IgD-negative memory B cell (primary cell): Measurements from ENCODE around the gene SLC25A27. TPM values are rescaled to one million over a fixed set of nuclear protein-coding genes. Genes with fewer than 3 reads are reported as not detected.

Experiments
- H3K27ac Mint-ChIP-seq, 3 donors: one replicate each; pipeline ENCODE4 v1.8.0; 2020 to 2022; ENCODE audit warnings: mild to moderate bottlenecking in 3 of 3, mixed read lengths in 3 of 3, moderate library complexity in 1 of 3
- H3K27me3 Mint-ChIP-seq: one replicate; pipeline ENCODE4 v1.8.0; 2021; ENCODE audit warnings: mixed read lengths
- H3K36me3 Mint-ChIP-seq: one replicate; pipeline ENCODE4 v1.8.0; 2020; ENCODE audit warnings: mild to moderate bottlenecking, mixed read lengths
- H3K4me1 Mint-ChIP-seq, 3 donors: one replicate each; pipeline ENCODE4 v1.8.0; 2020 to 2022; ENCODE audit warnings: mixed read lengths in 3 of 3, mild to moderate bottlenecking in 1 of 3
- H3K4me3 Mint-ChIP-seq, 4 donors: one replicate each; pipeline ENCODE4 v1.8.0; 2020 to 2022; ENCODE audit warnings: mild to moderate bottlenecking in 4 of 4, mixed read lengths in 4 of 4, moderate library complexity in 3 of 4
- H3K9me3 Mint-ChIP-seq, 3 donors: one replicate each; pipeline ENCODE4 v1.8.0; 2020 to 2021; ENCODE audit warnings: mixed read lengths in 3 of 3, mild to moderate bottlenecking in 1 of 3
- polyA plus RNA-seq: library from polyadenylated mRNA; unstranded; fragments of 300-500 nt; fragmentation: Illumina TruSeq; gene quantifications from one replicate; pipeline ENCODE4 v1.2.3, GENCODE V29; 2021

SLC25A27 gene
- polyA plus RNA-seq, 1 donor from 2014 or later = not detected

DNA sequence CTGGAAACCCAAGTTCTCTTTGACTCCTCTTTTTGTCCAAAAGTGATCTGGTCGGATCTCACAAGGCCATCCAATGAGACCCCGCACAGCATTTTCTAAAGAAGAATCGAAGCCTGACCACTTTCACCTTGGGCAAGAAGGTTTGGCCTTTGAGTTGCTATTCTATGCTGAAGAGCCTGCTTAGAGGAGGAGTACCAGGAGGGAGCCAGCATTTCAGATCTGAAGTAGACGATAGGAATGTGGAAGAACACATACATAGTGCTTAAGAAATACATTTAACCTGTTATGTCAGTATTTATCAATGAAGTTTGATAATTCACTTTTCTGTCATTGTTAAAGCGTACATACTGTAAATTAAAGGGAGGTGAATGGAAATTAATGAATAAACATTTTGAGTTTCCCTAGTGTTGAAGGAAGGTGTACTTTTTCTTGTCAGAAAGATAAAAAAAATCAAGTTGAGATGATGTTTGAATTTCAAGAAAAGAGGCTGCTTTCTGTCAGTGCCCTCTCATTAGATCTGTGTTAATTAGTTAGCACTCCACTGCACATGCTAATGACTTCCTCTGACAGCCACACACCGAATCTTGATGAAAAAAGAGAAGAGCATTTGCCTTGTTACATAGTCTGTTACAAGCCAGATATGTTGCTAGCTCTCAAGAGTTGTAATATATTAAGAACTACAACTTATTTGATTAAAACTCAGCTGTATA lies 24.0 kb downstream of the SLC25A27 start:
- H3K27ac Mint-ChIP-seq = no peak overlapping the region
- no peaks in the 10 kb centered on the region for H3K36me3 Mint-ChIP-seq
- H3K9me3 Mint-ChIP-seq = peaks cover 0 to 2% (median 0%) of the 10 kb centered on the region in 3 donors
- H3K4me3 Mint-ChIP-seq = no peak overlapping the region
- H3K4me1 Mint-ChIP-seq = peaks cover 0 to 5% (median 3%) of the 10 kb centered on the region in 3 donors
- H3K27me3 Mint-ChIP-seq = peaks cover 1% of the 10 kb centered on the region

- H3K4me1 Mint-ChIP-seq = peaks cover 0 to 5% (median 3%) of the 10 kb centered on the region in 3 donors
- H3K9me3 Mint-ChIP-seq = peaks cover 0 to 7% (median 0%) of the 10 kb centered on the region in 3 donors
- H3K4me3 Mint-ChIP-seq = no peak overlapping the region
- H3K27me3 Mint-ChIP-seq = peaks cover 1% of the 10 kb centered on the region
- no peaks in the 10 kb centered on the region for H3K36me3 Mint-ChIP-seq
- no peak overlapping the region for H3K27ac Mint-ChIP-seq
Observed at GRCh38 chr6:46677314-46677654, 24.5 kb downstream of the SLC25A27 start.

GRCh38 chr6:46684771-46685170 lies 32.0 kb downstream of the SLC25A27 start:
- no peak overlapping the region for H3K27ac Mint-ChIP-seq
- H3K36me3 Mint-ChIP-seq = no peaks in the 10 kb centered on the region
- H3K4me1 Mint-ChIP-seq = no peaks in the 10 kb centered on the region
- H3K27me3 Mint-ChIP-seq = no peaks in the 10 kb centered on the region
- peaks cover 0 to 9% (median 0%) of the 10 kb centered on the region in 3 donors for H3K9me3 Mint-ChIP-seq
- no peak overlapping the region for H3K4me3 Mint-ChIP-seq

GRCh38 chr6:46687619-46688097 lies 34.9 kb downstream of the SLC25A27 start, which contains the start of gene TDRD6:
TSS of gene TDRD6 (plus strand) at chr6:46687885. CDS start at chr6:46688129, 244 bp downstream.
- Mint-ChIP-seq H3K4me3 (no peak within 1 kb of the TSS), H3K27me3 (no peaks in the 10 kb centered on the region), H3K27ac (no peak within 1 kb of the TSS), H3K4me1 (no peaks in the 10 kb centered on the region), H3K9me3 (peaks cover 0 to 2% (median 0%) of the 10 kb centered on the region in 3 donors), H3K36me3 (no peaks in the 10 kb centered on the region)

DNA sequence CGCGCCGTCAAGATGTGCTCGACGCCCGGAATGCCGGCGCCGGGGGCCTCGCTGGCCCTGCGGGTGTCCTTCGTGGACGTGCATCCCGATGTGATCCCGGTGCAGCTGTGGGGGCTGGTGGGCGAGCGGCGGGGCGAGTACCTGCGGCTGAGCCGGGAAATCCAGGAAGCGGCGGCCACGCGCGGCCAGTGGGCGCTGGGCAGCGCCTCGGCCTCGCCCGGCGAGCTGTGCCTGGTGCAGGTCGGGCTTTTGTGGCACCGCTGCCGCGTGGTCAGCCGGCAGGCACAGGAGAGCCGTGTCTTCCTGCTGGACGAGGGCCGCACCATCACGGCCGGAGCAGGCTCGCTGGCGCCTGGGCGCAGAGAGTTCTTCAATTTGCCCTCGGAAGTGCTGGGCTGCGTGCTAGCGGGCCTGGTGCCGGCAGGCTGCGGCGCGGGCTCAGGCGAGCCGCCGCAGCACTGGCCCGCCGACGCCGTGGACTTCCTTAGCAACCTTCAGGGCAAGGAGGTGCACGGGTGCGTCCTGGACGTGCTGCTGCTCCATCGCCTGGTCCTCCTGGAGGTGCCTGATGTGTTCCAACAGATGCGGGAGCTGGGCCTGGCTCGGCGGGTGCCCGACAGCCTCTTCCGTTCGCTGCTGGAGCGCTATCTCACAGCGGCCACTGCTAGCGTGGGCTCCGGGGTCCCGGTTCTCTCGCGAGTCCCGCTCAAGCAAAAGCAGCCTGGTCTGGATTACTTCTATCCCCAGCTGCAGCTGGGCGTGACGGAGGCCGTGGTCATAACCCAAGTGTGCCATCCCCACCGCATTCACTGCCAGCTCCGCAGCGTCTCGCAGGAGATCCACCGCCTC lies 35.6 kb downstream of the SLC25A27 start:
- Mint-ChIP-seq H3K4me3 (no peak overlapping the region), H3K36me3 (no peaks in the 10 kb centered on the region), H3K27me3 (no peaks in the 10 kb centered on the region), H3K27ac (no peak overlapping the region), H3K4me1 (no peaks in the 10 kb centered on the region), H3K9me3 (peaks cover 0 to 2% (median 0%) of the 10 kb centered on the region in 3 donors)

- no peaks in the 10 kb centered on the region for H3K27me3 Mint-ChIP-seq
- no peak overlapping the region for H3K4me3 Mint-ChIP-seq
- H3K27ac Mint-ChIP-seq = no peak overlapping the region
- peaks cover 0 to 2% (median 0%) of the 10 kb centered on the region in 3 donors for H3K9me3 Mint-ChIP-seq
- H3K36me3 Mint-ChIP-seq = no peaks in the 10 kb centered on the region
- H3K4me1 Mint-ChIP-seq = no peaks in the 10 kb centered on the region
Observed at GRCh38 chr6:46688966-46689335, 36.2 kb downstream of the SLC25A27 start.

DNA sequence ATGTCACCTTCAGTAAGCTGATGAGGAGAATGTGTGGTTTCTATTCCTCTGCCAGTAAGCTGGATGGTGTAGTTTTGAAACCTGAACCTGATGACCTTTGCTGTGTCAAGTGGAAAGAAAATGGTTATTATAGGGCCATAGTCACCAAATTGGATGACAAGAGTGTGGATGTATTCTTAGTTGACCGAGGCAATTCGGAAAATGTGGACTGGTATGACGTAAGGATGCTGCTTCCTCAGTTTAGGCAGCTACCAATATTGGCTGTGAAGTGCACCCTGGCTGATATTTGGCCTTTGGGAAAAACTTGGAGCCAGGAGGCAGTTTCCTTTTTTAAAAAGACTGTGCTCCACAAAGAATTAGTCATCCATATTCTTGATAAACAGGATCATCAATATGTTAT lies 36.9 kb downstream of the SLC25A27 start:
- Mint-ChIP-seq H3K36me3 (no peaks in the 10 kb centered on the region), H3K27ac (no peak overlapping the region), H3K27me3 (no peaks in the 10 kb centered on the region), H3K4me3 (peak overlapping the region in 1 of 4 donors; percentile 29), H3K4me1 (no peaks in the 10 kb centered on the region), H3K9me3 (peaks cover 0 to 2% (median 0%) of the 10 kb centered on the region in 3 donors)

DNA sequence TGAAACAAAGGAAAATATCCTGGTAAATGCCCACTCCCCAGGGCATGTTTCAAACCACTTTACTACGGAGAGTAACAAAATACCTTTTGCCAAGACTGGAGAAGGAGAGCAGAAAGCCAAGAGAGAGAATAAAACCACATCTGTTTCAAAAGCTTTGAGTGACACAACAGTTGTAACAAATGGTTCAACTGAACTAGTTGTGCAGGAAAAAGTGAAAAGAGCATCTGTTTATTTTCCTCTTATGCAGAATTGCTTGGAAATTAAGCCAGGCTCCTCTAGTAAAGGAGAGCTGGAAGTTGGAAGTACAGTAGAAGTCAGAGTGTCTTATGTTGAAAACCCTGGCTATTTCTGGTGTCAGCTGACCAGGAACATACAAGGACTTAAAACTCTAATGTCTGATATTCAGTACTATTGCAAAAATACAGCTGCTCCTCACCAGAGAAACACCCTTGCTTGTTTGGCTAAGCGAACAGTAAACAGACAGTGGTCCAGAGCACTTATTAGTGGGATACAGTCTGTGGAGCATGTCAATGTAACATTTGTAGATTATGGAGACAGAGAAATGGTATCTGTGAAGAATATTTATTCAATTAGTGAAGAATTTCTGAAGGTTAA lies 37.5 kb downstream of the SLC25A27 start:
- no peak overlapping the region for H3K27ac Mint-ChIP-seq
- no peaks in the 10 kb centered on the region for H3K36me3 Mint-ChIP-seq
- H3K4me3 Mint-ChIP-seq = peak overlapping the region in 1 of 4 donors; percentile 29
- H3K4me1 Mint-ChIP-seq = no peaks in the 10 kb centered on the region
- no peaks in the 10 kb centered on the region for H3K27me3 Mint-ChIP-seq
- H3K9me3 Mint-ChIP-seq = peaks cover 0 to 2% (median 0%) of the 10 kb centered on the region in 3 donors

DNA sequence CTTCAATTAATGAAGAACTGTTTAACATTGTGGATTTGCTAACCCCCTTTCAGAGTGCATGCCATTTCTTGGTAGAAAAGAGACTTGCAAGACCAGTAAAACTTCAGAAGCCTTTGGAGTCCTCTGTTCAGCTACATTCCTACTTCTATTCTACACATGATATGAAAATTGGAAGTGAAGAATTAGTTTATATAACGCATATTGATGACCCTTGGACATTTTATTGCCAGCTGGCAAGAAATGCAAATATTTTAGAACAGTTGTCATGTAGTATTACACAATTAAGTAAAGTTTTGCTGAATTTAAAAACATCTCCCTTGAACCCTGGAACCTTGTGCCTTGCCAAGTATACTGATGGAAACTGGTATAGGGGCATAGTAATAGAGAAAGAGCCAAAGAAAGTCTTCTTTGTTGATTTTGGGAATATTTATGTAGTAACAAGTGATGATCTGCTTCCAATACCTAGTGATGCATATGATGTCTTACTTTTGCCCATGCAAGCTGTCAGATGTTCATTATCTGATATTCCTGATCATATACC lies 38.2 kb downstream of the SLC25A27 start:
- Mint-ChIP-seq H3K9me3 (peaks cover 0 to 2% (median 0%) of the 10 kb centered on the region in 3 donors), H3K27me3 (no peaks in the 10 kb centered on the region), H3K4me1 (no peaks in the 10 kb centered on the region), H3K27ac (no peak overlapping the region), H3K36me3 (no peaks in the 10 kb centered on the region), H3K4me3 (no peak overlapping the region)

GRCh38 chr6:46699970-46700369 lies 47.2 kb downstream of the SLC25A27 start:
- Mint-ChIP-seq H3K27me3 (peaks cover 5% of the 10 kb centered on the region), H3K4me1 (peaks cover 0 to 1% (median 0%) of the 10 kb centered on the region in 3 donors), H3K4me3 (no peak overlapping the region), H3K9me3 (no peaks in the 10 kb centered on the region), H3K36me3 (no peaks in the 10 kb centered on the region), H3K27ac (no peak overlapping the region)

- peaks cover 0 to 1% (median 0%) of the 10 kb centered on the region in 3 donors for H3K9me3 Mint-ChIP-seq
- peaks cover 9% of the 10 kb centered on the region for H3K27me3 Mint-ChIP-seq
- no peak overlapping the region for H3K4me3 Mint-ChIP-seq
- no peaks in the 10 kb centered on the region for H3K36me3 Mint-ChIP-seq
- H3K4me1 Mint-ChIP-seq = no peaks in the 10 kb centered on the region
- no peak overlapping the region for H3K27ac Mint-ChIP-seq
Observed at GRCh38 chr6:46704562-46704961, 51.8 kb downstream of the SLC25A27 start.

- Mint-ChIP-seq H3K36me3 (no peaks in the 10 kb centered on the region), H3K9me3 (peaks cover 0 to 1% (median 0%) of the 10 kb centered on the region in 3 donors), H3K27ac (no peak overlapping the region), H3K4me3 (no peak overlapping the region), H3K27me3 (peaks cover 9% of the 10 kb centered on the region), H3K4me1 (no peaks in the 10 kb centered on the region)
Observed at GRCh38 chr6:46706464-46706863, 53.7 kb downstream of the SLC25A27 start.

- peaks cover 6% of the 10 kb centered on the region for H3K27me3 Mint-ChIP-seq
- no peaks in the 10 kb centered on the region for H3K4me1 Mint-ChIP-seq
- H3K36me3 Mint-ChIP-seq = no peaks in the 10 kb centered on the region
- peaks cover 0 to 1% (median 0%) of the 10 kb centered on the region in 3 donors for H3K9me3 Mint-ChIP-seq
- no peak overlapping the region for H3K4me3 Mint-ChIP-seq
- H3K27ac Mint-ChIP-seq = no peak overlapping the region
Observed at GRCh38 chr6:46711491-46711890, 58.7 kb downstream of the SLC25A27 start.

DNA sequence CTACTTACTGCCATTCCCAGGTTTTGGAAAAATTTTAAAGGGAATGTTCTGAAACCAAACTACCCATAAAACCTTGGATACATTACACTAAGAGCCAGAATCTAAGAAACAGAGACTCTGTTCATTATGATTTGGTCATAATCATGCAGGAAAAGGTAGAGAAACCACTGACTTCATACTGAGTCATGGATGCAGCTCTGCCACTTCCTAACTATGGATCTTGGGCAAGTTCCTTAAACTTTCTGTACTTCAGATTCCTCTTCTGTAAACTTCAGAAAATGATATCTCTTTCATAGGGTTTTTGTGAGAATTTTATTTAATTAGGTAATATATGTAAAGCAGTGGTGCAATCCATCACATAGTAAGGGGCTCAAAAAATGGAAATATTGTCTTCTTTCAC lies 62.4 kb downstream of the SLC25A27 start:
- H3K9me3 Mint-ChIP-seq = no peaks in the 10 kb centered on the region
- H3K27me3 Mint-ChIP-seq = peaks cover 1% of the 10 kb centered on the region
- H3K27ac Mint-ChIP-seq = no peak overlapping the region
- H3K4me3 Mint-ChIP-seq = no peak overlapping the region
- H3K4me1 Mint-ChIP-seq = peaks cover 0 to 4% (median 0%) of the 10 kb centered on the region in 3 donors
- peaks cover 1% of the 10 kb centered on the region for H3K36me3 Mint-ChIP-seq

- Mint-ChIP-seq H3K9me3 (no peaks in the 10 kb centered on the region), H3K36me3 (peaks cover 1% of the 10 kb centered on the region), H3K4me3 (no peak overlapping the region), H3K27me3 (peaks cover 11% of the 10 kb centered on the region), H3K4me1 (peaks cover 0 to 4% (median 0%) of the 10 kb centered on the region in 3 donors), H3K27ac (no peak overlapping the region)
Observed at GRCh38 chr6:46719099-46719498, 66.3 kb downstream of the SLC25A27 start.
